HG03025 (cell line): ENCODE measurements around the gene TGIF2.
"Not testable (repeated sequence)": the region's sequence is repeated elsewhere in the genome, so short reads cannot be mapped to it uniquely, and the experiment has no call there.

Experiments
- ATAC-seq: cut with Tn5 transposase; IDR thresholded peaks from one replicate; pipeline ENCODE4 v1.9.1; 2021; ENCODE audit warnings: mild to moderate bottlenecking, moderate library complexity; ENCODE audit not compliant: unreplicated experiment, low FRiP score

TGIF2 gene

GRCh38 chr20:36607586-36608387 is 34.4 kb downstream of the TGIF2 start:
- no peak for ATAC-seq

DNA sequence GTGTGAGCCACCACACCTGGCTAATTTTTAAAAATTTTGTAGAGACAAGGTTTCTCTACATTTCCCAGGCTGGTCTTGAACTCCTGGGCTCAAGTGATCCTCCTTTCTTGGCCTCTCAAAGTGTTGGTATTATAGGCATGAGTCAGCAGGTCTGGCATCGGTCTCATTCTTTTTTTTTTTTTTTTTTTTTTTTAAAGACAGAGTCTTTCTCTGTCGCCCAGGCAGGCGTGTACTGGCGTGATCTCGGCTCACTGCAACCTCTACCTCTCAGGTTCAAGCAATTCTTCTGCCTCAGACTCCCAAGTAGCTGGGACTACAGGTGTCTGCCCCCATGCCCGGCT is 35.0 kb downstream of the TGIF2 start:
- ATAC-seq = not testable (repeated sequence)

DNA sequence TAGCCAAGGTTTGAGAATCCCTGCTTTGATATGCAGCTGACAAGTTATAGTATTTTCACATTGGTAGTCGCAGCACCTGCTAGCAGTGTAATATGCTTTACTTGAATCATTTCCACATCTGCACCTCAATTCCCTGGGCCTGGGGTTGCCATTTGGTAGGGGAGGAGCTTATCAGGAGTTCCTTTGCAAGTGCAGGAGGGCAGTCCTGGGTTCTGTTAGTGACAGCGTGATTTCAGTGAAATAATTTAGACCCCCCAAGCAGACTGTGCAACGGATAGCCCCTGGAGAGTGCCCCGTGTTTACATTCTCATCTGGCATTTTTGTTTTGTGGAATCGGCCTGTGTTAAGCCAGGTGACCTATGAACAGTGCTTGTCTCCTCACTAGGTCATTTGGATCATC is 38.2 kb downstream of the TGIF2 start:
- ATAC-seq = no peak

GRCh38 chr20:36613974-36614373 is 40.6 kb downstream of the TGIF2 start:
- no peak for ATAC-seq

- no peak for ATAC-seq
Measured at GRCh38 chr20:36614781-36615557, 41.6 kb downstream of the TGIF2 start.

DNA sequence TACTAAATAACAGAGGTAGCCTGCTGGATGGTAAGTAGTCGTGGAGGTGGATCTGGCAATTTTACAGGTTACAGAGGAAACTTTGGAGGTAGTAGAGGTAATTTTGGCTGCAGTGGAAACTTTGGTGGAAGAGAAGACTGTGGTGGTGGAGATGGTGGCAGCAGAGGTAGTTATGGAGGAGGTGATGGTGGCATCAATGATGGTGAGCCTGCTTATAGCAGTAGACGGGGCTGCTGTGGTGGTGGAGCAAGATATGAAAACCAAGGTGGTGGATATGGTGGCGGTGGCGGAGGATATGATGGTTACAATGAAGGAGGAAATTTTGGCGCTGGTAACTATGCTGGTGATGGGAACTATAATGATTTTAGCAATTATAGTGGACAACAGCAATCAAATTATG is 47.5 kb downstream of the TGIF2 start:
- no peak for ATAC-seq

DNA sequence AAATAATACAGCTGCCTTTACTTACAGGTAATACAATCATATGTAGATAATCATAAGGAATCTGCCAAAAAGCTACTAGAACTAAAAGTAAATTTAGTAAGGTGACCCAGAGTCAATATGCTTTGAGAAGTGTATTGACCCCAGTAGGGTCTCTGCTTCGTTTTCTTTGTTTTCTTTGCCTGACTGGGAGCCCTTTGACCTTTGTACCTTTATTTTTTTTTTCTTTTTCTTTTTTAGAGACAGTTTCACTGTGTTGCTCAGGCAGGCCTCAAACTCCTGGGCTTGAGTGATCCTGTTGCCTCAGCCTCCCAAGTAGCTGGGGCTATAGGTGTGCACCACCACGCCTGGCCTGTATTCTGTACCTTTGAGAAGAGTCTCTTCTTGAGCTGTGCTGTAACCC is 50.0 kb downstream of the TGIF2 start:
- ATAC-seq = no peak

GRCh38 chr20:36624068-36624943 is 50.9 kb downstream of the TGIF2 start:
- ATAC-seq = no peak

- no peak for ATAC-seq
Measured at GRCh38 chr20:36624944-36625324, 51.5 kb downstream of the TGIF2 start.

- no peak for ATAC-seq
Measured at GRCh38 chr20:36628076-36628475, 54.7 kb downstream of the TGIF2 start.

DNA sequence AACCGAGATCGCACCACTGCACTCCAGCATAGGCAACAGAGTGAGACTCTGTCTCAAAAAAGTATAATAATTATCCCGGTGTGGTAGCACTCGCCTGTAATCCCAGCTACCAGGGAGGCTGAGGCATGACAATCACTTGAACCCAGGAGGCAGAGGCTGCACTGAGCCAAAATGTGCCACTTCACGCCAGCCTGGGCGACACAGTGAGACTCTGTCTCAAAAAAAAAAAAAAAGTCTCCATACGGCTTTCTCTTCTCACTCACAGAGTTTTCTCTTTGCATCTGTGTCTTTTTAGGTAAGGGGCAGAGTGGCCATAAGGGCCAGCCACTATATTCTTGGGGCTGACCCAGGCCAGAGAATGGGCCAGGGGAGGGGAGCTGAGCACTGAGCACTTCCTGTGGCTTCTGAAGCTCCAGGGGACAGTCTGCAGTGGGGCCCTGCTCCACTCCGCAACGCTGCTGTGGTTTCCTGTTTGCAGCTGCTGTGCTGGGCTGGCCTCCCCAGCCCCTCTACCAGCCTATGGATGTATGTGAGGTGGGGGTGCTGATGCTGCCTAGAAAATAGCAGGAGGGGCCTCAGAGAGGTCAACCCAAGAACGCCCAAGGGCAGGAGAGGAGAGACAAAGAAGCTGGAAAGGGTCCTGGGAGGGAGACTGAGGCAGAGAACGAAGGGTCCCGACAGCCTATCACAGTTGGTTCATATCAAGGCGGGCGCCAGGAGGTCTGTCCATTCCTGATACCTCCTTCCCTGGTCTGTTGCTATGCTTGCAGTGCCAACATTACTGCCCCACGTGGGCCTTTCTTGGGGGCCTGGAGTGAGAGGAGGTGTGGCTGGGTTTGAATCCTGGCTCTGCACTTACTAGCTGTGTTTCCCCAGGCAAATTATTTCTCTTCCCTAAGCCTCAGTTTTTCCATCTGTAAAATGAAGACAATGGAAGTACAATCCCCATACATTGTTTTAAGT is 56.6 kb downstream of the TGIF2 start:
- no peak for ATAC-seq

DNA sequence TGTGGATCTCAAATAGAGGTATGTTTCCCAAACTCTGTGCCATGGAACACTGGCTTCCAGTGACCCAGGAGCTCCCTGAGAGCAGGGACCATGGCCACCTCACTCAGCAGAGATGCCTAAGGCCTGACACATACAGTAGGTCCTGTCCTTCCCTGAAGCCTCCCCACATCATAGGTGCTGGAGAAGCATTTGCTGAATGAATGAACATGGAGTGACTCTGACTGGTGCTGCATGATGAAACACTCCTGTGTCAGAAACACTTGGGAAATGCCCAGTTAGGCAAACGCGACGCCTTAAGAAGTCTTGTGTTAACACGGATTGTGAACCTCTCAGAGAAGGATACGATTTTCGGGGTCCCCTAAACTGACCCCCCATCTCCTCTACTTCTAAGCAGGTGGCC is 58.2 kb downstream of the TGIF2 start:
- ATAC-seq = no peak

- ATAC-seq = no peak
Measured at GRCh38 chr20:36632147-36632486, 58.7 kb downstream of the TGIF2 start.

DNA sequence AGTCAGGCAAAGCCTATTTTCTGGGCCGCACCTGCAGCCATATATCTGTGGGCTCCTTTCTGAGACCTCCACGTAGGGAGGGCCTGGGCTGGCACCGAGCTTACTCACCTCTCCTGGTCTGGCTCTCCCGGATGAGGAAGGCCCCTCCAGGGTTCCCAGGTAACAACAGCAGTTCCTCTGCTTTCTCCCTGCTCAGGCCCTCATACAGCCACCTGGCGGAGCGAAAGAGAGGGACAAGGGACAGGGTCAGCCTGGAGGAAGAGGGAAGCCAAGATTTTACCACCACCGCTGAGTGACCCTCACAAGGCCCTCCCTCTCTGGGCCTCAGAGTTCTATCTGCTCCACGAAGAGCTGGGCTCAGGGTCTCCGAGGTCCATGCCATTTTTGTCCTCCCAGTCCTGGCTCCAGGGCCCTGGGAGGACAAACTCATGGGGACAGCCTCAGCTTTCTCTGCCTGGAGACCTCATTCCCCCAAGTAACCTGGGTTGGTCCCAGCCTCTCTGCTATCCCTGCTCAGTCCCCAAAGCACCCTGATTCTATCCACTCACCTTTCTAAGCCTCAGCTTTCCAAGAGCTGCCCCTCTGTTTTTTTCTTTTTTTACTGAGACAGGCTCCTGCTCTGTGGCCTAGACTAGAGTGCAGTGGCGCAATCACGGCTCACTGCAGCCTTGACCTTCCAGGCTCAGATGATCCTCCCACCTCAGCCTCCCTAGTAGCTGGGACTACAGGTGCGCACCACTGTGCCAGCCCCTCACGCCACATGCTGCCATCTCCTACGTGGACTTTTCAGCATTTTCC is 59.3 kb downstream of the TGIF2 start:
- no peak for ATAC-seq

- ATAC-seq = no peak
Measured at GRCh38 chr20:36633285-36633772, 59.9 kb downstream of the TGIF2 start.

- no peak for ATAC-seq
Measured at GRCh38 chr20:36634342-36634741, 60.9 kb downstream of the TGIF2 start.

DNA sequence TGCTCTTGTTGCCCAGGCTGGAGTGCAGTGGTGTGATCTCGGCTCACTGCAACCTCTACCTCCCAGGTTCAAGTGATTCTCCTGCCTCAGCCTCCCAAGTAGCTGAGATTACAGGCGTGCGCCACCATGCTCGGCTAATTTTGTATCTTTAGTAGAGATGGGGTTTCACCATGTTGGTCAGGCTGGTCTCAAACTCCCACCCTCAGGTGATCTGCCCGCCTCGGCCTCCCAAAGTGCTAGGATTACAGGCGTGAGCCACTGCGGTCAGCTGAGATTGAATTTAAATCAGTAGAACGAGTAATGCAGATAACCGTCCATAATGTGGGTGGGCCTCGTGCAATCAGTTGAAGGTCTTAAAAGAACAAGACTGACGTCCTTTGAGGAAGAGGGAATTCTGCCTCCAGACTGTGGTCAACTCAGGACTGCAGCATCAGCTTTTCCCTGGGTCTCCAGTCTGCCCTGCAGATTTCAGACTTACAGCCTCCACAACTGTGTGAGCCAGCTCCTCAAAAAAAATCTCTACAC is 65.5 kb downstream of the TGIF2 start:
- ATAC-seq = not testable (repeated sequence)

DNA sequence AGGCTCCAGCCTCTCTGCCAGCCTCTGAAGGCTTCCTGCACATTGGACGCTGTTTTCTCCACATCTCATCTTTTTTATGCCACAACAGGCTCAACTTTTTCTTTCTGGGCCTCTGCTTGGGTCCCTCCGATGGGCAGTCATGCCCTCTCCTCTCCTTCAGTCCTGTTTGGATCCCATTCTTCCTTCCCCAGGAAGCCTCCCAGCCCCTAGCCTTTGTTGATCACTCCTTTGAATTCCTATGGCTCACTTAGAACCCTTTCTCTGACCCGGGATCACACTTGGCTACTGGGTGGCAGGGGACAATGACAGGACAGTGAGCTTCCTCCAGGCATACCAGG is 68.1 kb downstream of the TGIF2 start:
- no peak for ATAC-seq

DNA sequence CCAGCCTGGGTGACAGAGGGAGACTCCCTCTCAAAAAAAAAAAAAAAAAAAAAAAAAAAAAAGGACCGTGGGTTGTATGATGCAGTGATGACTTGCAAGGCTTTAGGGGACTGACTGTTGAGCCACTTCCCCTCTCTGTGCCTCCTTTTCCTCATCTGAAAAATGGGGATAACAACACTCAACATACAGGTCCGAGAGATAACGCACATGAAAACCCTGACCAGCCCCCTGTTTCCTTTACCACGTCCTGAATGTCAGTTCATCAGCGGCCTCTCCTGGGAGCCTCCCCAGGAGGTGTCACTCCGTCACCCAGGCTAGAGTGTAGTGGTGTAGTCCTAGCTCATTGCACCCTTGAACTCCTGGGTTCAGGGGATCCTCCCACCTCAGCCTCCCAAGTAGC is 68.7 kb downstream of the TGIF2 start:
- ATAC-seq = no peak
